Liver (tissue), 9 donors: Measurements from ENCODE around the gene RFWD3. TPM values are rescaled to one million over a fixed set of nuclear protein-coding genes. Genes with fewer than 3 reads are reported as not detected.

ENCODE experiments used
- DNase-seq: peaks from one replicate; pipeline ENCODE4 v3.0.0-alpha.2; 2017; ENCODE audit warnings: low spot score
- H3K27ac ChIP-seq, 2 donors: one replicate each; pipeline ENCODE4 v1.7.0; 2013; ENCODE audit warnings: inconsistent platforms in 2 of 2, low read length in 2 of 2, control low read depth in 1 of 2, low read depth in 1 of 2, mild to moderate bottlenecking in 1 of 2
- H3K27me3 ChIP-seq, 4 donors: one replicate each; pipeline versions ENCODE4 v1.6.1 to v1.7.0; 2013; ENCODE audit warnings: low read length in 3 of 4, inconsistent platforms in 1 of 4, mild to moderate bottlenecking in 1 of 4, moderate library complexity in 1 of 4; ENCODE audit not compliant: control insufficient read depth in 4 of 4, insufficient read depth in 4 of 4
- H3K36me3 ChIP-seq, 4 donors: one replicate each; pipeline versions ENCODE4 v1.6.1 to v1.7.0; 2013; ENCODE audit warnings: low read length in 3 of 4, mild to moderate bottlenecking in 3 of 4, low read depth in 1 of 4, moderate library complexity in 1 of 4; ENCODE audit not compliant: control insufficient read depth in 4 of 4, insufficient read depth in 3 of 4
- H3K4me1 ChIP-seq, 4 donors: one replicate each; pipeline versions ENCODE4 v1.6.1 to v1.7.0; 2013; ENCODE audit warnings: low read length in 3 of 4, mild to moderate bottlenecking in 3 of 4, moderate library complexity in 1 of 4; ENCODE audit not compliant: control insufficient read depth in 4 of 4, insufficient read depth in 4 of 4
- H3K4me3 ChIP-seq, 3 donors: one replicate each; pipeline versions ENCODE4 v1.6.1 to v1.7.0; 2013; ENCODE audit warnings: low read length in 3 of 3, control low read depth in 1 of 3, low read depth in 1 of 3, mild to moderate bottlenecking in 1 of 3
- H3K9ac ChIP-seq, 2 donors: one replicate each; pipeline ENCODE4 v1.7.0; 2013; ENCODE audit warnings: low read length in 2 of 2, mild to moderate bottlenecking in 2 of 2, moderate library complexity in 2 of 2, control low read depth in 1 of 2, low read depth in 1 of 2
- H3K9me3 ChIP-seq, 4 donors: one replicate each; pipeline versions ENCODE4 v1.6.1 to v1.7.0; 2013; ENCODE audit warnings: low read length in 3 of 4; ENCODE audit not compliant: control insufficient read depth in 4 of 4
- CTCF ChIP-seq: fragments of 150-350 bp; IDR thresholded peaks from 2 replicates; pipeline ENCODE4 v1.5.1; 2017; ENCODE audit warnings: improper control_type of control experiment, low read depth, low read length; ENCODE audit not compliant: missing input control
- EGR1 ChIP-seq, 2 donors: IDR thresholded peaks; 2 replicates each; pipeline ENCODE4 v1.6.1; 2016 to 2018; ENCODE audit warnings: antibody characterized with exemption in 2 of 2, low read depth in 2 of 2
- FOXA1 ChIP-seq: IDR thresholded peaks from 2 replicates; pipeline ENCODE4 v1.6.1; 2016; ENCODE audit warnings: antibody characterized with exemption
- FOXA2 ChIP-seq: IDR thresholded peaks from 2 replicates; pipeline ENCODE4 v1.6.1; 2016; ENCODE audit warnings: antibody characterized with exemption
- GABPA ChIP-seq, 2 donors: IDR thresholded peaks in 1 of 2; conservative IDR thresholded peaks in 1 of 2; 2 replicates each; pipeline ENCODE4 v1.6.1; 2016; ENCODE audit warnings: antibody characterized with exemption in 2 of 2, mild to moderate bottlenecking in 1 of 2, moderate library complexity in 1 of 2
- HNF4A ChIP-seq, 2 donors: conservative IDR thresholded peaks; 2 replicates each; pipeline ENCODE4 v1.6.1; 2016; ENCODE audit warnings: antibody characterized with exemption in 2 of 2, mild to moderate bottlenecking in 2 of 2
- JUND ChIP-seq, 2 donors: IDR thresholded peaks; 2 replicates each; pipeline ENCODE4 v1.6.1; 2016; ENCODE audit warnings: antibody characterized with exemption in 2 of 2
- MAX ChIP-seq: IDR thresholded peaks from 2 replicates; pipeline ENCODE4 v1.6.1; 2016; ENCODE audit warnings: antibody characterized with exemption
- NR2F2 ChIP-seq: IDR thresholded peaks from 2 replicates; pipeline ENCODE4 v1.6.1; 2016; ENCODE audit warnings: antibody characterized with exemption
- RAD21 ChIP-seq, 2 donors: IDR thresholded peaks; 2 replicates each; pipeline ENCODE4 v1.6.1; 2016; ENCODE audit warnings: antibody characterized with exemption in 2 of 2, mild to moderate bottlenecking in 2 of 2
- RXRA ChIP-seq, 2 donors: IDR thresholded peaks; 2 replicates each; pipeline ENCODE4 v1.6.1; 2017 to 2018; ENCODE audit warnings: antibody characterized with exemption in 2 of 2, mild to moderate bottlenecking in 1 of 2
- SP1 ChIP-seq: IDR thresholded peaks from 2 replicates; pipeline ENCODE4 v1.6.1; 2018; ENCODE audit warnings: antibody characterized with exemption, mild to moderate bottlenecking
- TAF1 ChIP-seq: conservative IDR thresholded peaks from 2 replicates; pipeline ENCODE4 v1.6.1; 2016; ENCODE audit warnings: antibody characterized with exemption, mild to moderate bottlenecking
- YY1 ChIP-seq: IDR thresholded peaks from 2 replicates; pipeline ENCODE4 v1.6.1; 2016; ENCODE audit warnings: antibody characterized with exemption, mild to moderate bottlenecking
- ZBTB33 ChIP-seq: IDR thresholded peaks from 2 replicates; pipeline ENCODE4 v1.6.1; 2016; ENCODE audit warnings: antibody characterized with exemption
- WGBS: extraction: QIAGEN DNeasy Blood & Tissue Kit; methylation state at CpG from one replicate; pipeline ENCODE4 v1.1.7; 2013; 5-methylcytosine and 5-hydroxymethylcytosine counted together
- polyA plus RNA-seq, 2 donors: library from polyadenylated mRNA; stranded (reverse) in 1 of 2; unstranded in 1 of 2; fragments of 200-250 nt in 1 of 2; fragments of >200 nt in 1 of 2; fragmentation: Nextera tagmentation in 1 of 2; extraction: Ambion mirVana in 1 of 2; gene quantifications; one replicate each; pipeline versions ENCODE4 v1.2.1 to v1.2.3, GENCODE V29; 2013 to 2015
- total RNA-seq, 2 donors: library from RNA; depleted of rRNA; stranded (reverse); fragments of >200 nt; gene quantifications; one replicate each; pipeline ENCODE4 v1.2.3, GENCODE V29; 2014
- TF ChIP-seq, protein P1 (sequence below): IDR thresholded peaks from 2 replicates; pipeline ENCODE4 v1.6.1; 2016; ENCODE audit warnings: antibody characterized with exemption
- TF ChIP-seq, protein P2 (sequence below): IDR thresholded peaks from 2 replicates; pipeline ENCODE4 v1.6.1; 2016; ENCODE audit warnings: antibody characterized with exemption, mild to moderate bottlenecking
- donor health status: healthy.
- donor health status: healthy.
- donor health status: healthy.
- donor health status: healthy.
- donor health status: healthy.

The RFWD3 gene
- total and polyA plus RNA-seq, 4 donors, result 2.4 to 21.8 (median 9.0) TPM

GRCh38 chr16:74633686-74634085 is 33.0 kb downstream of the RFWD3 start:
- Histone ChIP-seq H3K9me3 (no peaks in the 10 kb centered on the region), H3K9ac (no peak overlapping the region), H3K36me3 (peaks cover 4 to 6% (median 5%) of the 10 kb centered on the region in 4 donors), H3K4me1 (peaks cover 10 to 30% (median 25%) of the 10 kb centered on the region in 4 donors), H3K4me3 (no peak overlapping the region), H3K27ac (no peak overlapping the region), H3K27me3 (no peaks in the 10 kb centered on the region)
- TF ChIP-seq FOXA2, result no peak
- TF ChIP-seq FOXA1, result no peak
- TF ChIP-seq, protein P1, sequence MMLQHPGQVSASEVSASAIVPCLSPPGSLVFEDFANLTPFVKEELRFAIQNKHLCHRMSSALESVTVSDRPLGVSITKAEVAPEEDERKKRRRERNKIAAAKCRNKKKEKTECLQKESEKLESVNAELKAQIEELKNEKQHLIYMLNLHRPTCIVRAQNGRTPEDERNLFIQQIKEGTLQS, result no peak
- TF ChIP-seq MAX, result no peak
- no peak for TF ChIP-seq EGR1 (IDR thresholded peaks at IDR 0.05; ENCODE audit: low read depth in 2 of 2)
- TF ChIP-seq YY1, result no peak
- no peak for TF ChIP-seq HNF4A (conservative IDR thresholded peaks at IDR 0.05)
- TF ChIP-seq CTCF, result no peak
- no peak for TF ChIP-seq RXRA (IDR thresholded peaks at IDR 0.05)
- no peak for TF ChIP-seq SP1
- no peak for TF ChIP-seq RAD21 (IDR thresholded peaks at IDR 0.05)
- WGBS, result 94% methylated on average over 7 of the region's 7 CpGs
- DNase-seq, result no peak

DNA sequence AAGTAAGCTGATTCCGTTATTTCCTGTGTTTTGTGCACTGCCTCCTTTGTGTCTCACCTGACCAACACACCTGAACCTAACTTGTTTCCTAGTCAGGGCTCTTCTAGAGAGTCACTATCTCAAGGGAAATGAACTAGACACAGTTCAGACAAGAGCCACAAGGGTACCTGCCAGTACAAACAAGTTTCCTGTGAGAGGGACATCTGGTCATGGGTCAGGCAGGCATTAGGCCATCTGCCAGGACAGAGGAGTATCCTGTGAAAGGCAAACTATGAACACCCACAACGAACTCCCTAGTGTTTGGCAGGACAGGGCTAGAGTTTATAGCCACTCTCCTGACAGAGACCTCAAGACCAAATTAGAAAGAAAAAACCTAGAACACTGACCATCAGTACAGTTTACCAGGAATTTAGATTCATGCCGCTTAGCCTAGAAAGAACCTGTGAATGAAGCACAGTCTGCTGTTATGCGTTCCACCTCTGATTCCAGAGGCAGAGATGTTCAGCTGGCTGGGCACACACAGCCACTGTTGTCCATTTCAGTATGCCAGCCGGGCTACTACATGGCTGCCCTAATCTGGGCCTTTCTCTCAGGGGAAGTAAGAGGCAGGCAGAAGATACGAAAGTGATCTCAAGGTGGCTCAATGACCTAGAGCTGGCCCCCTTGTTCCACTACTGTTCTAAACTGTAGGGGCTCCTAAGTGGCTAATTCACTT is 39.0 kb downstream of the RFWD3 start:
- Histone ChIP-seq H3K27me3 (no peaks in the 10 kb centered on the region), H3K9ac (peak overlapping the region; percentile 1 to 42), H3K36me3 (peaks cover 7 to 8% (median 7%) of the 10 kb centered on the region in 4 donors), H3K27ac (peak overlapping the region; percentile 75 to 86), H3K4me3 (no peak overlapping the region), H3K9me3 (no peaks in the 10 kb centered on the region), H3K4me1 (peaks cover 10 to 54% (median 33%) of the 10 kb centered on the region in 4 donors)
- DNase-seq, result peak; percentile 52
- 39% methylated on average over 6 of the region's 6 CpGs for WGBS
- TF ChIP-seq HNF4A (conservative IDR thresholded peaks at IDR 0.05) (peak; percentile 70 to 83), YY1 (peak; percentile 88), CTCF (peak; percentile 47), FOXA2 (peak; percentile 73), RXRA (IDR thresholded peaks at IDR 0.05) (peak; percentile 84 to 91), FOXA1 (peak; percentile 78), JUND (IDR thresholded peaks at IDR 0.05) (no peak), GABPA (IDR thresholded peaks at IDR 0.05 in 1 of 2, conservative IDR thresholded peaks at IDR 0.05 in 1 of 2) (peak in 1 of 2 donors; percentile 31), RAD21 (IDR thresholded peaks at IDR 0.05) (peak; percentile 50 to 72), EGR1 (IDR thresholded peaks at IDR 0.05; ENCODE audit: low read depth in 2 of 2) (no peak), NR2F2 (peak; percentile 53), SP1 (peak; percentile 87), ZBTB33 (no peak), TAF1 (no peak), MAX (peak; percentile 67)
- TF ChIP-seq, protein P2, sequence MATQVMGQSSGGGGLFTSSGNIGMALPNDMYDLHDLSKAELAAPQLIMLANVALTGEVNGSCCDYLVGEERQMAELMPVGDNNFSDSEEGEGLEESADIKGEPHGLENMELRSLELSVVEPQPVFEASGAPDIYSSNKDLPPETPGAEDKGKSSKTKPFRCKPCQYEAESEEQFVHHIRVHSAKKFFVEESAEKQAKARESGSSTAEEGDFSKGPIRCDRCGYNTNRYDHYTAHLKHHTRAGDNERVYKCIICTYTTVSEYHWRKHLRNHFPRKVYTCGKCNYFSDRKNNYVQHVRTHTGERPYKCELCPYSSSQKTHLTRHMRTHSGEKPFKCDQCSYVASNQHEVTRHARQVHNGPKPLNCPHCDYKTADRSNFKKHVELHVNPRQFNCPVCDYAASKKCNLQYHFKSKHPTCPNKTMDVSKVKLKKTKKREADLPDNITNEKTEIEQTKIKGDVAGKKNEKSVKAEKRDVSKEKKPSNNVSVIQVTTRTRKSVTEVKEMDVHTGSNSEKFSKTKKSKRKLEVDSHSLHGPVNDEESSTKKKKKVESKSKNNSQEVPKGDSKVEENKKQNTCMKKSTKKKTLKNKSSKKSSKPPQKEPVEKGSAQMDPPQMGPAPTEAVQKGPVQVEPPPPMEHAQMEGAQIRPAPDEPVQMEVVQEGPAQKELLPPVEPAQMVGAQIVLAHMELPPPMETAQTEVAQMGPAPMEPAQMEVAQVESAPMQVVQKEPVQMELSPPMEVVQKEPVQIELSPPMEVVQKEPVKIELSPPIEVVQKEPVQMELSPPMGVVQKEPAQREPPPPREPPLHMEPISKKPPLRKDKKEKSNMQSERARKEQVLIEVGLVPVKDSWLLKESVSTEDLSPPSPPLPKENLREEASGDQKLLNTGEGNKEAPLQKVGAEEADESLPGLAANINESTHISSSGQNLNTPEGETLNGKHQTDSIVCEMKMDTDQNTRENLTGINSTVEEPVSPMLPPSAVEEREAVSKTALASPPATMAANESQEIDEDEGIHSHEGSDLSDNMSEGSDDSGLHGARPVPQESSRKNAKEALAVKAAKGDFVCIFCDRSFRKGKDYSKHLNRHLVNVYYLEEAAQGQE, result peak; percentile 64
- TF ChIP-seq, protein P1, result no peak
